Activated naive CD8-positive, alpha-beta T cell treated with anti-CD3 and anti-CD28 coated beads, Interleukin-2, amount 10 ng/mL, durations not matched to agents 7 days and 5 days (primary cell): ENCODE measurements around the gene CELSR2. TPM values are rescaled to one million over a fixed set of nuclear protein-coding genes. Genes with fewer than 3 reads are reported as not detected.
"Not testable (repeated sequence)": the region's sequence is repeated elsewhere in the genome, so short reads cannot be mapped to it uniquely, and the experiment has no call there.

ENCODE experiments used
- ATAC-seq: fragments of 150-1000 bp; cut with Tn5 transposase; one replicate; pipeline ENCODE4 v1.10.0; 2021; ENCODE audit warnings: low read depth, moderate library complexity
- POLR2A ChIA-PET: fragments of 350-600 bp; sonication (Branson Sonifier 250); formaldehyde crosslinking; loops from one replicate; lab custom pipeline; 2021; ENCODE audit warnings: antibody characterized with exemption; lab: Charles Lee
- DNase-seq: peaks from one replicate; pipeline ENCODE4 v3.0.0; 2021
- H3K27ac Mint-ChIP-seq: one replicate; pipeline ENCODE4 v1.8.0; 2022; ENCODE audit warnings: mild to moderate bottlenecking, mixed read lengths
- H3K27me3 Mint-ChIP-seq: one replicate; pipeline ENCODE4 v1.8.0; 2022; ENCODE audit warnings: mild to moderate bottlenecking, moderate library complexity, mixed read lengths
- H3K36me3 Mint-ChIP-seq: one replicate; pipeline ENCODE4 v1.8.0; 2021; ENCODE audit warnings: mild to moderate bottlenecking, mixed read lengths
- H3K4me1 Mint-ChIP-seq: one replicate; pipeline ENCODE4 v1.8.0; 2021; ENCODE audit warnings: mixed read lengths
- H3K4me3 Mint-ChIP-seq: one replicate; pipeline ENCODE4 v1.8.0; 2022; ENCODE audit warnings: mild to moderate bottlenecking, moderate library complexity, mixed read lengths
- H3K9me3 Mint-ChIP-seq: one replicate; pipeline ENCODE4 v1.8.0; 2021; ENCODE audit warnings: mixed read lengths
- total RNA-seq, 2 experiments: library from RNA; stranded (reverse); gene quantifications; one replicate each; pipeline ENCODE4 v1.2.3, GENCODE V29; 2021

CELSR2 gene
- total RNA-seq, 2 experiments from 2014 or later: 6.3 to 6.9 TPM

DNA sequence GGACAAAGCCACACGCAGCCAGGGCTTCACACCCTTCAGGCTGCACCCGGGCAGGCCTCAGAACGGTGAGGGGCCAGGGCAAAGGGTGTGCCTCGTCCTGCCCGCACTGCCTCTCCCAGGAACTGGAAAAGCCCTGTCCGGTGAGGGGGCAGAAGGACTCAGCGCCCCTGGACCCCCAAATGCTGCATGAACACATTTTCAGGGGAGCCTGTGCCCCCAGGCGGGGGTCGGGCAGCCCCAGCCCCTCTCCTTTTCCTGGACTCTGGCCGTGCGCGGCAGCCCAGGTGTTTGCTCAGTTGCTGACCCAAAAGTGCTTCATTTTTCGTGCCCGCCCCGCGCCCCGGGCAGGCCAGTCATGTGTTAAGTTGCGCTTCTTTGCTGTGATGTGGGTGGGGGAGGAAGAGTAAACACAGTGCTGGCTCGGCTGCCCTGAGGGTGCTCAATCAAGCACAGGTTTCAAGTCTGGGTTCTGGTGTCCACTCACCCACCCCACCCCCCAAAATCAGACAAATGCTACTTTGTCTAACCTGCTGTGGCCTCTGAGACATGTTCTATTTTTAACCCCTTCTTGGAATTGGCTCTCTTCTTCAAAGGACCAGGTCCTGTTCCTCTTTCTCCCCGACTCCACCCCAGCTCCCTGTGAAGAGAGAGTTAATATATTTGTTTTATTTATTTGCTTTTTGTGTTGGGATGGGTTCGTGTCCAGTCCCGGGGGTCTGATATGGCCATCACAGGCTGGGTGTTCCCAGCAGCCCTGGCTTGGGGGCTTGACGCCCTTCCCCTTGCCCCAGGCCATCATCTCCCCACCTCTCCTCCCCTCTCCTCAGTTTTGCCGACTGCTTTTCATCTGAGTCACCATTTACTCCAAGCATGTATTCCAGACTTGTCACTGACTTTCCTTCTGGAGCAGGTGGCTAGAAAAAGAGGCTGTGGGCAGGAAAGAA lies 25.5 kb downstream of the CELSR2 start:
- H3K4me3 Mint-ChIP-seq: no peak overlapping the region
- ATAC-seq (no peak), DNase-seq (no peak)
- H3K27ac Mint-ChIP-seq: no peak overlapping the region
- H3K27me3 Mint-ChIP-seq: no peaks in the 10 kb centered on the region
- H3K36me3 Mint-ChIP-seq: peaks cover 5% of the 10 kb centered on the region
- peaks cover 14% of the 10 kb centered on the region for H3K4me1 Mint-ChIP-seq
- no peaks in the 10 kb centered on the region for H3K9me3 Mint-ChIP-seq
- POLR2A ChIA-PET: no interaction called here

DNA sequence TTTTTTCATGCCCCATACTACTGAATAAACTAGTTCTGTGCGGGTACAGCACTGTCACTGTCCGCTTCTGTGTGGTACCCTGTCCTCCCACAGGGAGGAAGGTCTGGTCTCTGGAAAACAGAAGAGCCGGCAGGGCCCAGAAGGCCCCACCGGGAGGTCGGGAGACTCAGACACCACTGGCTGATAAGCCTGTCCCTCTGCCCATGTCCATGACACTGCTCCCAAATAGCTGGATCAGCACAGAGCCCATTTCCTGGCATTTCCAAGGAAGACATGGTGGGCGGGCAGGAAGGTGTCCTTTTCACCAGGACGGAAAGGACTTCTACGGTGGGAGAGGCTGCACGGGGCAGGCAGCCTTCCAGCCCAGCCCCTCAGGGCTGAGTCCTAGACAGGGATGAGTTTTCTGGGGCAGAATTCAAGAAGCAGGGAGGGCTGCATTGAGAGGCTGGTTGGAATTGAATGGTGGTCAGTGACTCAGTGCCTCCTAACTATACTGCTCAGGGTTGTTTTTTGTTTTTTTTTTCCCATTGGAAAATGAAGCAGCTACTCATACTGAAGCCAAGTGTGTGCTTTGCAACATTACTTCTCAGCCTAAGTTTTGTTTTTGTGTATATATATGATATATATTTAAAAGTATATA lies 26.5 kb downstream of the CELSR2 start:
- no peaks in the 10 kb centered on the region for H3K27me3 Mint-ChIP-seq
- H3K9me3 Mint-ChIP-seq: no peaks in the 10 kb centered on the region
- H3K27ac Mint-ChIP-seq: no peak overlapping the region
- DNase-seq (no peak), ATAC-seq (no peak)
- POLR2A ChIA-PET: no interaction called here
- H3K4me3 Mint-ChIP-seq: no peak overlapping the region
- peaks cover 7% of the 10 kb centered on the region for H3K36me3 Mint-ChIP-seq
- H3K4me1 Mint-ChIP-seq: peaks cover 14% of the 10 kb centered on the region

DNA sequence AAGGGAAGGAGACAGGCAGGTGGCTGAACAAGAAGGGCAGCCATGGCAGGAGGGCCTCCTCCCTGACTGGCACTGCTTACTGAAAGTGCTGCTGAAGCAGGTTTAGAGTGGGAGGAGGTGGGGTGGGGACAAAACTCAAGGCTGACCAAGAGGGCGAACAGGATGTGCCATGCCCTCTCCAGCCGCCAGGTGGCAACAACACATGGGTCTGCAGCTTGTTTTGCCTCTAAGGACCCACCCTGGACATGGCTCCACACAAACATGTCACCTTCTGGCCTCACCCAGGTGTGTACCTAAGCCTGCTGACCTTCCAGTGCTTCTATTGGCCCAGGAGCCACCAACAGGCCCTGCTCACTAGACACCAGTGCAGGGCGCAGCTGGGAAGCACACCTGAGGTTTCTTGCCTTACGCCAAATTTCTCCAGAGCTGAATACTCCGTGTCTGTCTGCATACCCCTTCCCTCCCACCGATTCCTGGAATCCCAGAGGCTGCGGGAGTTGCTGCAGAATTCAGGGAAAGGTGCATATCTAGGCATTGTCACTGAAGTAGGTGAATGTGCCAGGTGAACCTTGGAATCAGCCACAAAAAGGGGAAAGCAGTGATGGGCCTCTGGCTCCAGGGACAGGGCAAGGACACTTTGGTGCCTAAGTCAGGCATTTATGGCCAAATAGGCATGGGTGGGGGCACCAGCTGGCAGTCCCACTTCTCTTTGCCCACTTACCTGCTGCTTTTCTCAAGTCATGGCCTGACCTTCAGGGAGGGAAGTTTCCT lies 28.3 kb downstream of the CELSR2 start:
- H3K27ac Mint-ChIP-seq: peak overlapping the region; percentile 68
- H3K9me3 Mint-ChIP-seq: no peaks in the 10 kb centered on the region
- peaks cover 10% of the 10 kb centered on the region for H3K36me3 Mint-ChIP-seq
- DNase-seq: peak; percentile 74
- H3K4me3 Mint-ChIP-seq: no peak overlapping the region
- peaks cover 25% of the 10 kb centered on the region for H3K4me1 Mint-ChIP-seq
- no peaks in the 10 kb centered on the region for H3K27me3 Mint-ChIP-seq
- POLR2A ChIA-PET: interaction anchor here (0.8 to 2.4 kb wide), 2 partner anchors 121 to 122 kb away, joined by 3 to 13 read pairs; partner anchors contain the start of gene SORT1
- peak; percentile 47 for ATAC-seq

GRCh38 chr1:109279615-109280278 lies 30.4 kb downstream of the CELSR2 start:
- Mint-ChIP-seq H3K4me3 (no peak overlapping the region), H3K27me3 (no peaks in the 10 kb centered on the region), H3K36me3 (peaks cover 12% of the 10 kb centered on the region), H3K4me1 (peaks cover 27% of the 10 kb centered on the region), H3K9me3 (no peaks in the 10 kb centered on the region), H3K27ac (no peak overlapping the region)
- ATAC-seq: no peak
- POLR2A ChIA-PET: no interaction called here
- no peak for DNase-seq

DNA sequence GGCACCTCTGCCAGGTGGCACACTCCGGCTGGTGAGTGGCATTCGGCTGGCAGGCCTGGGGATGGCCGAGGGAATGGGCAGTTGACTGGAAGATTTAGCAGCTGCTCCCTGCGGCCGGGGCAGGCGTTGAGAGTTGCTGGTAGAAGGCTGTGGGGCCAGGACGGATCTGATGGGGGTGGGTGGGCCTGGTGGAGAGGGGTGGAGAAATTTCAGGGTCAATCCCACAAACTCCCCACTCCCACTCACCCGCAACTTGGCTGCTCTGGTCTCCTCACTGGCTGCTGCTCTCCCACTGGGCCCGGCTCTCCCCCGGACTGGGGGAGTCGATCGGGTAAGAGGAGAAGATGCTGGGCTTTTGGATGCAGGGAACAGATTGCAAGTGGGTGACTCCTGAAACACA lies 31.5 kb downstream of the CELSR2 start:
- Mint-ChIP-seq H3K27me3 (no peaks in the 10 kb centered on the region), H3K4me3 (no peak overlapping the region), H3K27ac (no peak overlapping the region), H3K36me3 (peaks cover 12% of the 10 kb centered on the region), H3K9me3 (no peaks in the 10 kb centered on the region), H3K4me1 (peaks cover 24% of the 10 kb centered on the region)
- ATAC-seq (no peak), DNase-seq (no peak)
- POLR2A ChIA-PET: no interaction called here

DNA sequence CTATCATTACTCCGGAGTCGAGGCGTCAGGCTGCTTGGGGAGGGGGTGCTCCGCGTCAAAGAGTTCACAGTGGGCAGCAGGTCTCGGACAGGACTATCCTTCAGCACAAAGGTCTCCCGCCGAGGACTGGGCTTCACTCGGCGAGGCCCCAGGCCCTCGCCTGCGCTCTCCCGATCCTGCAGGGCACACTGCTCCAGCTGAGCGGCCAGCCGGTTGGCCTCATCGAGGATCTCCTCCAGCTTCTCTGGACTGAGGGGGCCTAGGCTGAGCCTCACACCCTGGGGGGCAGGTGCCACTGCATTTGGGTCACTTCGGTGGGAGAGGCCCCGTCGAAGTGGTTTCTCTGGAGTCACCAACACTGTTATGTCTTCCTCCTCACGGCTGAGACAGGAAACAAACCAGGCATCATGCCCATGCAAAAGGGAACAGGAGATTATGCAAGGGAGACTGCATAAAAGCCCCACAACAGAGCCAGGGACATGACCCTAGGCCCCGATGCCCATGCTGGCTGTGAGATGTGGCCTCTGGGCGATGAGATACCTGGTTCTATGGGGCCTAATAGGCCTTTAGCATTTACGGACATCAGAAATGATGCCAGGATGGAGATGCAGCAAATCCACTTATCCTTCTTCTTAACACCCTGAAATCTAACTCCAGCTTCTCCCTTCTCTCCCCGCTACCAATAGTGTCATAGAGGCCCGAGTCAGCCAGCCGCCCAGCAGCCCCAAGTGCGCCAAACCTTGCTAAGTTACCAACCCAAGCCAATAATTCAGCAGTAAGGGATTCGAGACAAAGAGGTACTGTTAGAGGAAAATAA lies 32.5 kb downstream of the CELSR2 start:
- DNase-seq: no peak
- Mint-ChIP-seq H3K36me3 (peaks cover 12% of the 10 kb centered on the region), H3K4me3 (peak overlapping the region; percentile 100), H3K27me3 (peaks cover 2% of the 10 kb centered on the region), H3K4me1 (peaks cover 24% of the 10 kb centered on the region), H3K27ac (peak overlapping the region; percentile 96), H3K9me3 (no peaks in the 10 kb centered on the region)
- POLR2A ChIA-PET: interaction anchor here (0.9 to 2.4 kb wide), 6 partner anchors 11 to 267 kb away, joined by 3 to 22 read pairs (median 6); partner anchors contain the start of genes SARS1 and SORT1
- ATAC-seq: no peak

GRCh38 chr1:109282497-109282951 lies 33.2 kb downstream of the CELSR2 start:
- DNase-seq: no peak
- Mint-ChIP-seq H3K4me1 (peaks cover 20% of the 10 kb centered on the region), H3K36me3 (peaks cover 12% of the 10 kb centered on the region), H3K4me3 (peak overlapping the region; percentile 100), H3K27ac (peak overlapping the region; percentile 96), H3K9me3 (no peaks in the 10 kb centered on the region), H3K27me3 (peaks cover 2% of the 10 kb centered on the region)
- POLR2A ChIA-PET: interaction anchor here (0.6 to 2.4 kb wide), 12 partner anchors 11 to 589 kb away, joined by 3 to 22 read pairs (median 4); partner anchors contain the start of genes ATXN7L2, PSMA5, SARS1 and SORT1
- no peak for ATAC-seq

DNA sequence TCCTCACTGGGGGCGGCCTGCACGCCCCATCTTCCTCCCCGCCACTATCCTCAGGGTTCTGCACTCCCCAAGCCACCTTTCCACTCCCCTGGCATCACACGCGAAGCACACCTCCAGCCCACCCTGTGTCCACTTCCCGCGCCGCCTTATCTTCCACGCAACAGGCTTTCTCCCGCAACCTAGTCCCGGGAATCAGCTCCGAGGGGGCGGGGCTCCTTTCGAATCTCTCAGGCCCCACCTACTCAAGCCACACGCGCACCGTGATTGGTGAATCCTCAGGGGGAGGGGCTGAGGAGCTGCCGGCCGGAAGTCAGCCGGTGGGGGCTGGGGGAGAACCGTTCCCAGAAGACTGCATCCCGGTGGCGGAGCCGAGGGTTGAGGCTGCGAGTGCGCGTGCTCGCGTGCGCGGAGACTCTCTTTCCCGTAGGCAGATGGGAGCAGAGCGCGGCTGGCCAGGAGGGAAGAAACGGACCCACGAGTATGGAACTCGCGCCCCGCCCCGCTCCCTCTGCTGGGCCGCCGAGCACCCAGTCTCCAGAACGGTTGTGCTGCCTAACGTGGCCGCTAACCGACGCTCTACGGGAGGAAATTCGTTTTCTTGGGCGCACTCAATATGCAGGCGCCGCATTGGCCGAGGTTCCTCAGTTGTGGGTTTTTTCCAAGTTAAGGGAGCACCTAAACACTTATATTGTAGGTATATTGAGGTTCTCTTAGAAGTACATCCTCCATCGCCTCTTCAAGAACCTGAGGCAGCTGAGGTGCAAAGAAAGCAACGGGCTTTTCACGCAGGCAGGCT lies 33.8 kb downstream of the CELSR2 start, which contains the start of gene PSRC1:
TSS of gene PSRC1 (minus strand) at position 194 of the 796 bp plus-strand sequence.
- POLR2A ChIA-PET: interaction anchor here (0.6 to 2.4 kb wide), 13 partner anchors 12 to 588 kb away, joined by 3 to 22 read pairs (median 4); partner anchors contain the start of genes ATXN7L2, PSMA5, SARS1 and SORT1
- ATAC-seq: peak; percentile 91
- DNase-seq: peak; percentile 94
- no peaks in the 10 kb centered on the region for H3K9me3 Mint-ChIP-seq
- peak within 1 kb of the TSS; percentile 100 for H3K4me3 Mint-ChIP-seq
- peaks cover 12% of the 10 kb centered on the region for H3K36me3 Mint-ChIP-seq
- peaks cover 7% of the 10 kb centered on the region for H3K27me3 Mint-ChIP-seq
- peaks cover 20% of the 10 kb centered on the region for H3K4me1 Mint-ChIP-seq
- peak within 1 kb of the TSS; percentile 96 for H3K27ac Mint-ChIP-seq

- no peaks in the 10 kb centered on the region for H3K9me3 Mint-ChIP-seq
- no peak for DNase-seq
Observed at GRCh38 chr1:109283748-109284600, 34.6 kb downstream of the CELSR2 start.

DNA sequence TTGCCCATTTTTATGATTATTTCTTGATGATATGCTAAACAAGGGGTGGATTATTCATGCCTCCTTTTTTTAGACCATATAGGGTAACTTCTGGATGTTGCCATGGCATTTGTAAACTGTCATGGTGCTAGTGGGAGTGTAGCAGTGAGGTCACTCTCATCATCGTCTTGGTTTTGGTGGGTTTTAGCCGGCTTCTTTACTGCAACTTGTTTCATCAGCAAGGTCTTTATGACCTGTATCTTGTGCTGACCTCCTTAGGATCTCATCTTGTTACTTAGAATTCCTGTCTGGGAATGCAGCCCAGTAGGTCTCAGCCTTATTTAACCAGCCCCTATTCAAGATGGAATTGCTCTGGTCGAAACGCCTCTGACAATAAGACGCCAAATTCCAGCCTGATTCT lies 37.4 kb downstream of the CELSR2 start:
- not testable (repeated sequence) for H3K27ac Mint-ChIP-seq, DNase-seq, H3K27me3 Mint-ChIP-seq, H3K9me3 Mint-ChIP-seq, H3K4me3 Mint-ChIP-seq, H3K36me3 Mint-ChIP-seq, ATAC-seq
- H3K4me1 Mint-ChIP-seq: peaks cover 14% of the 10 kb centered on the region
- POLR2A ChIA-PET: interaction anchor here (0.7 kb wide), 1 partner anchor 32 kb away, joined by 3 read pairs; no protein-coding TSS in a partner anchor

More at GRCh38 chr1:109283748-109284600, 34.6 kb downstream of the CELSR2 start:
- no peak for ATAC-seq
- POLR2A ChIA-PET: interaction anchor here (0.8 to 2.4 kb wide), 7 partner anchors 12 to 248 kb away, joined by 3 to 22 read pairs (median 6); partner anchors contain the start of genes PSMA5, SARS1 and SORT1
- H3K27ac Mint-ChIP-seq: peak overlapping the region; percentile 96
- H3K4me1 Mint-ChIP-seq: peaks cover 20% of the 10 kb centered on the region
- peaks cover 10% of the 10 kb centered on the region for H3K27me3 Mint-ChIP-seq
- H3K36me3 Mint-ChIP-seq: peaks cover 12% of the 10 kb centered on the region
- H3K4me3 Mint-ChIP-seq: peak overlapping the region; percentile 100
